SK-N-SH treated with all-trans-retinoic acid at 6 μM for 48 hours (cell line): Measurements from ENCODE around the gene AACS.

Experiments
- ATAC-seq: fragments of 200-7000 bp; cut with Tn5 transposase; 3 replicates; pipeline ENCODE4 v1.9.1; 2020; ENCODE audit warnings: mild to moderate bottlenecking, moderate library complexity
- ARNTL ChIP-seq: fragments of 450-650 bp; formaldehyde crosslinking; IDR thresholded peaks from 2 replicates; pipeline ENCODE4 v1.5.0; 2020; ENCODE audit warnings: low read depth, mild to moderate bottlenecking, moderate library complexity, borderline replicate concordance
- BACH2 ChIP-seq: fragments of 250-450 bp; sonication (Bioruptor Pico); IDR thresholded peaks from 2 replicates; pipeline ENCODE4 v1.9.0; 2021; ENCODE audit warnings: mild to moderate bottlenecking, borderline replicate concordance
- CSDC2 ChIP-seq: fragments of 250-450 bp; sonication (Bioruptor Pico); IDR thresholded peaks from 2 replicates; pipeline ENCODE4 v1.5.0; 2020; ENCODE audit warnings: mild to moderate bottlenecking, moderate library complexity
- ESRRG ChIP-seq: fragments of 250-450 bp; sonication (Bioruptor Pico); IDR thresholded peaks from 2 replicates; pipeline ENCODE4 v1.6.1; 2021; ENCODE audit warnings: mild to moderate bottlenecking
- GLIS3 ChIP-seq: fragments of 250-450 bp; sonication (Bioruptor Pico); IDR thresholded peaks from 2 replicates; pipeline ENCODE4 v1.5.0; 2020; ENCODE audit warnings: mild to moderate bottlenecking, moderate library complexity
- ISL1 ChIP-seq: fragments of 250-450 bp; sonication (Bioruptor Pico); IDR thresholded peaks from 2 replicates; pipeline ENCODE4 v2.1.2; 2022; ENCODE audit warnings: mild to moderate bottlenecking, moderate library complexity
- OSR1 ChIP-seq: fragments of 250-450 bp; sonication (Bioruptor Pico); IDR thresholded peaks from 2 replicates; pipeline ENCODE4 v1.8.0; 2022; ENCODE audit warnings: moderate library complexity, mild to moderate bottlenecking, inconsistent platforms
- PPARA ChIP-seq: fragments of 250-450 bp; sonication (Bioruptor Pico); IDR thresholded peaks from 2 replicates; pipeline ENCODE4 v1.5.0; 2020; ENCODE audit warnings: mild to moderate bottlenecking, borderline replicate concordance
- RARB ChIP-seq: fragments of 250-450 bp; sonication (Bioruptor Pico); IDR thresholded peaks from 2 replicates; pipeline ENCODE4 v1.8.0; 2021; ENCODE audit warnings: mild to moderate bottlenecking, moderate library complexity
- SNAI2 ChIP-seq: fragments of 250-450 bp; sonication (Bioruptor Pico); IDR thresholded peaks from 2 replicates; pipeline ENCODE4 v1.5.0; 2020; ENCODE audit warnings: mild to moderate bottlenecking, moderate library complexity
- TCF4 ChIP-seq: fragments of 250-450 bp; sonication (Bioruptor Pico); IDR thresholded peaks from 2 replicates; pipeline ENCODE4 v1.8.0; 2021; ENCODE audit warnings: mild to moderate bottlenecking, moderate library complexity, borderline replicate concordance
- TOX ChIP-seq: fragments of 250-450 bp; sonication (Bioruptor Pico); IDR thresholded peaks from 2 replicates; pipeline ENCODE4 v1.8.0; 2021; ENCODE audit warnings: mild to moderate bottlenecking, moderate library complexity, borderline replicate concordance
- ZFP3 ChIP-seq: fragments of 250-450 bp; sonication (Bioruptor Pico); IDR thresholded peaks from 2 replicates; pipeline ENCODE4 v1.5.0; 2020; ENCODE audit warnings: mild to moderate bottlenecking, moderate library complexity
- ZFP30 ChIP-seq: fragments of 450-650 bp; formaldehyde crosslinking; IDR thresholded peaks from 2 replicates; pipeline ENCODE4 v1.5.0; 2022; ENCODE audit warnings: mild to moderate bottlenecking, moderate library complexity
- ZNF565 ChIP-seq: fragments of 450-650 bp; formaldehyde crosslinking; conservative IDR thresholded peaks from 2 replicates; pipeline ENCODE4 v1.5.0; 2020; ENCODE audit warnings: low read depth, mild to moderate bottlenecking, moderate library complexity
- ZNF70 ChIP-seq: fragments of 450-650 bp; formaldehyde crosslinking; IDR thresholded peaks from 2 replicates; pipeline ENCODE4 v1.5.0; 2020; ENCODE audit warnings: mild to moderate bottlenecking, moderate library complexity
- ZNF8 ChIP-seq: fragments of 450-650 bp; formaldehyde crosslinking; IDR thresholded peaks from 2 replicates; pipeline ENCODE4 v1.5.0; 2020; ENCODE audit warnings: mild to moderate bottlenecking, moderate library complexity
- TF ChIP-seq, protein P1 (sequence below): fragments of 250-450 bp; sonication (Bioruptor Pico); IDR thresholded peaks from 2 replicates; pipeline ENCODE4 v1.8.0; 2020; ENCODE audit warnings: mild to moderate bottlenecking, moderate library complexity, borderline replicate concordance
- TF ChIP-seq, protein P2 (sequence below): fragments of 250-450 bp; sonication (Bioruptor Pico); IDR thresholded peaks from 2 replicates; pipeline ENCODE4 v1.8.0; 2021; ENCODE audit warnings: low read depth, mild to moderate bottlenecking, moderate library complexity, borderline replicate concordance
- TF ChIP-seq, protein P3 (sequence below): fragments of 250-450 bp; sonication (Bioruptor Pico); IDR thresholded peaks from 2 replicates; pipeline ENCODE4 v1.5.1; 2020; ENCODE audit warnings: low read depth, mild to moderate bottlenecking, moderate library complexity
- TF ChIP-seq, protein P4 (sequence below): fragments of 250-450 bp; sonication (Bioruptor Pico); IDR thresholded peaks from 2 replicates; pipeline ENCODE4 v1.5.0; 2020; ENCODE audit warnings: mild to moderate bottlenecking, moderate library complexity

The AACS gene

DNA sequence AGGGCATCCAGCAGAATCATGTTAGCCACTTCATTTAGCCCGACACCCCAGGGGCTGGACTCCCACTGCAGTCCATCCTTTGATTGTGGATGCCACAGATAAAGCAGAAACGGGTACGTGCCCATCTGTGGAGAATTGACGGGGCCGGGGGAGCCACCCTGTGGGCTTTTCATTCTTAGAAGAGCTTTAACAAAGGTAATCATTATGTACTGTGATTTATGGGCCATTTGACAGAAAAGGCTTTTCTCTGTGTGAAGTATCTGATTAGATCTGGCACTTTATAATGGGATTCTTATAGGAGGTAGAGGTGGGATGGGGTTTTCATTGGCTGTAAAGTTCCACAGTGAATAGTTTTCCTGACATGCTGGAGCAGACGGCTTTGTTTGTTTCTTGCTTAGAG, 40.4 kb downstream of the AACS start:
- no peak for TF ChIP-seq ZFP30 (CRISPR knock-in tag)
- TF ChIP-seq PPARA, result no peak
- no peak for TF ChIP-seq RARB (CRISPR knock-in tag)
- no peak for TF ChIP-seq OSR1 (CRISPR knock-in tag)
- TF ChIP-seq ZFP3, result no peak
- no peak for TF ChIP-seq SNAI2 (CRISPR knock-in tag)
- no peak for TF ChIP-seq GLIS3
- TF ChIP-seq TOX (CRISPR knock-in tag), result no peak
- TF ChIP-seq TCF4, result no peak
- no peak for TF ChIP-seq ZNF70 (CRISPR knock-in tag)
- no peak for TF ChIP-seq ISL1 (CRISPR knock-in tag)
- TF ChIP-seq, protein P1, sequence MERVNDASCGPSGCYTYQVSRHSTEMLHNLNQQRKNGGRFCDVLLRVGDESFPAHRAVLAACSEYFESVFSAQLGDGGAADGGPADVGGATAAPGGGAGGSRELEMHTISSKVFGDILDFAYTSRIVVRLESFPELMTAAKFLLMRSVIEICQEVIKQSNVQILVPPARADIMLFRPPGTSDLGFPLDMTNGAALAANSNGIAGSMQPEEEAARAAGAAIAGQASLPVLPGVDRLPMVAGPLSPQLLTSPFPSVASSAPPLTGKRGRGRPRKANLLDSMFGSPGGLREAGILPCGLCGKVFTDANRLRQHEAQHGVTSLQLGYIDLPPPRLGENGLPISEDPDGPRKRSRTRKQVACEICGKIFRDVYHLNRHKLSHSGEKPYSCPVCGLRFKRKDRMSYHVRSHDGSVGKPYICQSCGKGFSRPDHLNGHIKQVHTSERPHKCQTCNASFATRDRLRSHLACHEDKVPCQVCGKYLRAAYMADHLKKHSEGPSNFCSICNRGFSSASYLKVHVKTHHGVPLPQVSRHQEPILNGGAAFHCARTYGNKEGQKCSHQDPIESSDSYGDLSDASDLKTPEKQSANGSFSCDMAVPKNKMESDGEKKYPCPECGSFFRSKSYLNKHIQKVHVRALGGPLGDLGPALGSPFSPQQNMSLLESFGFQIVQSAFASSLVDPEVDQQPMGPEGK (CRISPR knock-in tag), result no peak
- no peak for TF ChIP-seq ESRRG (CRISPR knock-in tag)
- ATAC-seq, result no peak

DNA sequence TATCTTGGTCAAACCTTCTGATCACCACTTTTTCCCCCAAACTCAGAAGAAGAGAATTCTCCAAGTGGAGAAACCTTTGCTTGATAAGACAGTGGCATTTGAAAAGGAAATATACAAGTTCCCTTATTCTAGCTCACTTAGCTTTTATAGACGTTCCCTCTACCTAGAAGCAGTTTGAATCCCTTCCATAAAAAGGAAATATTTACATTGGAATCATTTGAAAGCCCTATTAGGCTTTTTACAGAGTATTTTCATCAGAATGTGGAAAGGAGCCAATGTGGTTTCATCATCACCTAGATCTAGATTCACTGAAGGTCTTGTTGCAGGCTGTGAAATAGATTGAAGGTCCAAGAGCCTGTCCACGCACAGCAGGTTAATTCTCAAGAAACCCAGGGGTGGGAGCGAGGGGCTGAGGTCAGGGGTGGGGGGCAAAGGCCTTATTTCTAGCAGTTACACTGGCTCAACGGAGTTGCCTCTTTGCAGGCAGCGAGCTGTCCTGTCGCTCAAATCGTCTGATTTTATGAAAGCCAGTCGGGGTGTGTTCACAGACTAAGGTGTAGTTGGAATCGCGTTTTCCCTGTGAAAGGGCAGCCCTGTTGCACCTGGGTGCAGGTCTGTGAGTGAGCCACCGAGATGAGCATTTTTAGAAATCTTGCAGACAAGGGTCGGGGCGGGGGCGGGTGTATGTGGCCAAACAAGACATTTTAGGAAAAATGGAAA, 45.6 kb downstream of the AACS start:
- TF ChIP-seq ZNF565 (CRISPR knock-in tag) (no peak), RARB (CRISPR knock-in tag) (no peak), ARNTL (no peak), GLIS3 (no peak), ESRRG (CRISPR knock-in tag) (no peak), ZFP30 (CRISPR knock-in tag) (no peak), PPARA (no peak), TCF4 (no peak), ZNF70 (CRISPR knock-in tag) (no peak), CSDC2 (CRISPR knock-in tag) (no peak), BACH2 (no peak), ZNF8 (no peak), ZFP3 (no peak), OSR1 (CRISPR knock-in tag) (no peak)
- TF ChIP-seq, protein P2, sequence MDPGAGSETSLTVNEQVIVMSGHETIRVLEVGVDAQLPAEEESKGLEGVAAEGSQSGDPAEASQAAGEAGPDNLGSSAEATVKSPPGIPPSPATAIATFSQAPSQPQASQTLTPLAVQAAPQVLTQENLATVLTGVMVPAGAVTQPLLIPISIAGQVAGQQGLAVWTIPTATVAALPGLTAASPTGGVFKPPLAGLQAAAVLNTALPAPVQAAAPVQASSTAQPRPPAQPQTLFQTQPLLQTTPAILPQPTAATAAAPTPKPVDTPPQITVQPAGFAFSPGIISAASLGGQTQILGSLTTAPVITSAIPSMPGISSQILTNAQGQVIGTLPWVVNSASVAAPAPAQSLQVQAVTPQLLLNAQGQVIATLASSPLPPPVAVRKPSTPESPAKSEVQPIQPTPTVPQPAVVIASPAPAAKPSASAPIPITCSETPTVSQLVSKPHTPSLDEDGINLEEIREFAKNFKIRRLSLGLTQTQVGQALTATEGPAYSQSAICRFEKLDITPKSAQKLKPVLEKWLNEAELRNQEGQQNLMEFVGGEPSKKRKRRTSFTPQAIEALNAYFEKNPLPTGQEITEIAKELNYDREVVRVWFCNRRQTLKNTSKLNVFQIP (CRISPR knock-in tag), result no peak
- TF ChIP-seq, protein P3, sequence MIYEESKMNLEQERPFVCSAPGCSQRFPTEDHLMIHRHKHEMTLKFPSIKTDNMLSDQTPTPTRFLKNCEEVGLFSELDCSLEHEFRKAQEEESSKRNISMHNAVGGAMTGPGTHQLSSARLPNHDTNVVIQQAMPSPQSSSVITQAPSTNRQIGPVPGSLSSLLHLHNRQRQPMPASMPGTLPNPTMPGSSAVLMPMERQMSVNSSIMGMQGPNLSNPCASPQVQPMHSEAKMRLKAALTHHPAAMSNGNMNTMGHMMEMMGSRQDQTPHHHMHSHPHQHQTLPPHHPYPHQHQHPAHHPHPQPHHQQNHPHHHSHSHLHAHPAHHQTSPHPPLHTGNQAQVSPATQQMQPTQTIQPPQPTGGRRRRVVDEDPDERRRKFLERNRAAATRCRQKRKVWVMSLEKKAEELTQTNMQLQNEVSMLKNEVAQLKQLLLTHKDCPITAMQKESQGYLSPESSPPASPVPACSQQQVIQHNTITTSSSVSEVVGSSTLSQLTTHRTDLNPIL (CRISPR knock-in tag), result no peak
- TF ChIP-seq, protein P1 (CRISPR knock-in tag), result no peak
- TF ChIP-seq, protein P4, sequence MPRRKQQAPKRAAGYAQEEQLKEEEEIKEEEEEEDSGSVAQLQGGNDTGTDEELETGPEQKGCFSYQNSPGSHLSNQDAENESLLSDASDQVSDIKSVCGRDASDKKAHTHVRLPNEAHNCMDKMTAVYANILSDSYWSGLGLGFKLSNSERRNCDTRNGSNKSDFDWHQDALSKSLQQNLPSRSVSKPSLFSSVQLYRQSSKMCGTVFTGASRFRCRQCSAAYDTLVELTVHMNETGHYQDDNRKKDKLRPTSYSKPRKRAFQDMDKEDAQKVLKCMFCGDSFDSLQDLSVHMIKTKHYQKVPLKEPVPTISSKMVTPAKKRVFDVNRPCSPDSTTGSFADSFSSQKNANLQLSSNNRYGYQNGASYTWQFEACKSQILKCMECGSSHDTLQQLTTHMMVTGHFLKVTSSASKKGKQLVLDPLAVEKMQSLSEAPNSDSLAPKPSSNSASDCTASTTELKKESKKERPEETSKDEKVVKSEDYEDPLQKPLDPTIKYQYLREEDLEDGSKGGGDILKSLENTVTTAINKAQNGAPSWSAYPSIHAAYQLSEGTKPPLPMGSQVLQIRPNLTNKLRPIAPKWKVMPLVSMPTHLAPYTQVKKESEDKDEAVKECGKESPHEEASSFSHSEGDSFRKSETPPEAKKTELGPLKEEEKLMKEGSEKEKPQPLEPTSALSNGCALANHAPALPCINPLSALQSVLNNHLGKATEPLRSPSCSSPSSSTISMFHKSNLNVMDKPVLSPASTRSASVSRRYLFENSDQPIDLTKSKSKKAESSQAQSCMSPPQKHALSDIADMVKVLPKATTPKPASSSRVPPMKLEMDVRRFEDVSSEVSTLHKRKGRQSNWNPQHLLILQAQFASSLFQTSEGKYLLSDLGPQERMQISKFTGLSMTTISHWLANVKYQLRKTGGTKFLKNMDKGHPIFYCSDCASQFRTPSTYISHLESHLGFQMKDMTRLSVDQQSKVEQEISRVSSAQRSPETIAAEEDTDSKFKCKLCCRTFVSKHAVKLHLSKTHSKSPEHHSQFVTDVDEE, result no peak
- no peak for ATAC-seq

DNA sequence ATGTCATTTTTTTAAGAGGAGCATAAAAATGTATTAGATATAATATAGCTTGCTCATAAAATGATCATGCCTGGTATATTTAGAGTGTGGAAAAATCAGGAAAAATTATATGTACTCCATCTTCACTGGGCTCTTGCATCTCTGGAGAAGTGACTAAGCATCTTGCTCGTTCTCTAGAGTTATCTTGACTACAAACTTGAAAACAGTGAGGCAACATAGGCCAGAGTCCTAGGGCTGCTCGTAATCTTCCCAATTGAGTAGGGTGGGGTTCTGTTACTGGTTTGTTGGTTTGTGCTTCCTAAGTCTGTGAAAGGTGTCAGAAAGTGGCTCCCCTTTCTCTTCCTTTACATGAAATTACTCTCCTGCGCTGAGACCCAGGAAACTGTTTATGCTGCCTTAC, 46.2 kb downstream of the AACS start:
- no peak for ATAC-seq
- TF ChIP-seq, protein P1 (CRISPR knock-in tag), result no peak
- TF ChIP-seq RARB (CRISPR knock-in tag) (no peak), CSDC2 (CRISPR knock-in tag) (no peak), ARNTL (no peak), ZNF565 (CRISPR knock-in tag) (no peak), ESRRG (CRISPR knock-in tag) (no peak), ISL1 (CRISPR knock-in tag) (no peak), TCF4 (no peak), SNAI2 (CRISPR knock-in tag) (no peak), PPARA (no peak), GLIS3 (no peak)
- TF ChIP-seq, protein P2 (CRISPR knock-in tag), result no peak
